SW 1271 (cell line): ENCODE measurements around the gene DCC.

Experiments
- DNase-seq, 2 experiments: peaks; one replicate each; lab custom pipeline; 2025; lab: John Stamatoyannopoulos, UW

DCC gene

GRCh38 chr18:52824126-52824525 lies 484.1 kb downstream of the DCC start:
- DNase-seq = no peak

- no peak for DNase-seq
These were observed 487.0 kb downstream of the DCC start for GRCh38 chr18:52826994-52827393.

- no peak for DNase-seq
These were observed 489.3 kb downstream of the DCC start for GRCh38 chr18:52829320-52829719.

- DNase-seq = no peak
These were observed 489.9 kb downstream of the DCC start for GRCh38 chr18:52829876-52830405.

GRCh38 chr18:52844323-52844722 lies 504.3 kb downstream of the DCC start:
- no peak for DNase-seq

GRCh38 chr18:52845036-52845435 lies 505.0 kb downstream of the DCC start:
- no peak for DNase-seq

GRCh38 chr18:52850031-52850560 lies 510.1 kb downstream of the DCC start:
- no peak for DNase-seq

- no peak for DNase-seq
These were observed 521.6 kb downstream of the DCC start for GRCh38 chr18:52861558-52861957.

GRCh38 chr18:52869349-52869923 lies 529.4 kb downstream of the DCC start:
- no peak for DNase-seq

GRCh38 chr18:52869942-52870907 lies 530.2 kb downstream of the DCC start:
- DNase-seq = no peak

GRCh38 chr18:52874774-52875173 lies 534.8 kb downstream of the DCC start:
- DNase-seq = no peak

GRCh38 chr18:52875725-52876124 lies 535.7 kb downstream of the DCC start:
- no peak for DNase-seq

- no peak for DNase-seq
These were observed 548.0 kb downstream of the DCC start for GRCh38 chr18:52888014-52888413.

- no peak for DNase-seq
These were observed 554.8 kb downstream of the DCC start for GRCh38 chr18:52894801-52895200.

- no peak for DNase-seq
These were observed 557.9 kb downstream of the DCC start for GRCh38 chr18:52897611-52898484.

GRCh38 chr18:52898485-52899058 lies 558.6 kb downstream of the DCC start:
- DNase-seq = no peak

GRCh38 chr18:52902188-52902587 lies 562.2 kb downstream of the DCC start:
- DNase-seq = no peak

GRCh38 chr18:52903857-52904256 lies 563.9 kb downstream of the DCC start:
- peak in 1 of 2 experiments; percentile 11 for DNase-seq

- no peak for DNase-seq
These were observed 567.7 kb downstream of the DCC start for GRCh38 chr18:52907543-52908308.

- DNase-seq = no peak
These were observed 574.2 kb downstream of the DCC start for GRCh38 chr18:52914148-52914547.

- no peak for DNase-seq
These were observed 580.7 kb downstream of the DCC start for GRCh38 chr18:52920665-52921064.
